ENCODE results near the gene SMLR1.

SMLR1 gene

GRCh38 chr6:130824978-130825694, 2.1 kb upstream of the SMLR1 start:
- in situ Hi-C loops (cut with MboI; ENCODE audit: low sequenced_read_pairs) = loop anchor here (25.0 kb wide), 1 partner anchor 788 kb away; no protein-coding TSS in a partner anchor

DNA sequence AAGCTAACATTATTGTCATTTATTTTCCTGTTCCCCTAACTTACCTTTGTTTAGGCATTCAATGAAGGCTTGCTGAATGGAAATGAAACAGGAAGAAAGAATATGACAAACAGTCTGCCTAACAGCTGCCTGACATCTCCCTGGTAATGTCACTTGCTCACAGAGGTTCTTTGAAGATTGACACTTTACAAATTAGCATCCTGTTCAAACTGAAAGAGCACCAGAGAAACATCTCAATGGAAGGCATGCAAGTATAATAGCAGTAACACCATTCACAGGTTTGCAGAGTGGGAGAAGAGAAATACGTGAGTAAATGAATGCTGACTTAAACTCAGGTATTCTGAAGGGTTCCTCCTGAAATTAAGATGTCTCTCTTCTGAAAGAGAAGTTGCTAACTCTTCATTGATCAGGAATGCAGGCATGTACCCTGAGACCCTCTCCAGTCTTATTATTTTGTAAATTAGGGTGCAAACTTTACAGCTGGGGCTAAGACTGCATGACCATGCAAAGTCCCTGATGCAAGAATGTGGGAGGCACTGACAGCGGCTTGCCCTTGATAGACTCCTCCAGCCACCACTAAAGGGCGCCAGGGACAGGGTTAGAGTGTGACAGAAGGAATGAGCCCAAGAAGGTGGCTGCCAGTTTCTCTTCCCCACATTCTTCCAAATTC, 1.3 kb upstream of the SMLR1 start:
- in situ Hi-C loops (cut with MboI; ENCODE audit: low sequenced_read_pairs) = loop anchor here (25.0 kb wide), 1 partner anchor 789 kb away; no protein-coding TSS in a partner anchor

GRCh38 chr6:130826442-130827246, 562 bp upstream of the SMLR1 start:
- in situ Hi-C loops (cut with MboI; ENCODE audit: low sequenced_read_pairs) = loop anchor here (25.0 kb wide), 1 partner anchor 789 kb away; no protein-coding TSS in a partner anchor

DNA sequence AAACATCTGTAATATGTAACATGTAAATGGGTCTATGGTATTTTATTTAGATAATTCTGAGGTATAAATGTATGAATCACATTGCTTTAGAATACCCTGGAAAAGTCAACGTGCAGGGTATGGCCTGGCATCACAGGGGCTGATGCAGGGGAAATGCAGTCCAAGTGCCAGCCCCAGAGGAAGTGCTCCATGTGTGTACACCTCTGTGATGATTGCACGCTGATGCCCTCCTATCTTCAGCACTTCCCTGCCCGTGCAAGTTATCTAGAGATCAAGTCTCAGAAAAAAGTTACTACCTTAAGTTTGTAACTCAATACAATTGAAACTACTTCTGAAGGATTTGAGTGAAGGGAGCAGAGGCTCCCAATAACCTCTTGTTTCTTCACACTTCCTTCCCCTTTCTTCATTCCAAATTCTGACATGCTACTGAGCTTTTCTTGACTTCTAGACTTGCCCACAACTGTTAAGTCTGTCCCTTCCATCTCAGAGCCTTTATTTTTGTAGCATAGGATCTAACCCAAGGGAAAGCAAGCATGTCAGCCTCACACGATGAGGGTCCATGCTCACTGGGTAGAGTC, 2.2 kb downstream of the SMLR1 start:
- in situ Hi-C loops (cut with MboI; ENCODE audit: low sequenced_read_pairs) = loop anchor here (25.0 kb wide), 1 partner anchor 792 kb away; no protein-coding TSS in a partner anchor

- in situ Hi-C loops (cut with MboI; ENCODE audit: low sequenced_read_pairs) = loop anchor here (25.0 kb wide), 1 partner anchor 794 kb away; no protein-coding TSS in a partner anchor
These were observed 4.4 kb downstream of the SMLR1 start for GRCh38 chr6:130831607-130832006.

DNA sequence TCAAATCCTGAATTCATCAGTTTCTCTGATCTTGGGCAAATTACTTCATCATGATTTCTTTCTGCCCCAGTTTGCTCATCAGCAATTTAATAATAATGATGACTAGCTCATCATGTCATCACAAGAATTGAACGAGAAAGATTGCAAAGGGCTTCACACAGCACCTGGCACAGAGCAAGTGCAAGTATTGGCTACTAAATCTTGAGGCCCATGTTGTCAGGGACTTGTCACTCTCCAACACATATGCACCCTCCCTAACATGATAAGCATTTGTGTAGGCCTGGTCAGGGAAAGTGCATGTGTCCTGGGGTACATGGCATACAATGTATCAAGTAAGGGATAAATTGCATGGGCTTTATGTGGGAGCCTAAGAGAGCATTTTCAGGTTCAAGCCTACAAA, 6.4 kb downstream of the SMLR1 start:
- in situ Hi-C loops (cut with MboI; ENCODE audit: low sequenced_read_pairs) = loop anchor here (25.0 kb wide), 1 partner anchor 796 kb away; no protein-coding TSS in a partner anchor

DNA sequence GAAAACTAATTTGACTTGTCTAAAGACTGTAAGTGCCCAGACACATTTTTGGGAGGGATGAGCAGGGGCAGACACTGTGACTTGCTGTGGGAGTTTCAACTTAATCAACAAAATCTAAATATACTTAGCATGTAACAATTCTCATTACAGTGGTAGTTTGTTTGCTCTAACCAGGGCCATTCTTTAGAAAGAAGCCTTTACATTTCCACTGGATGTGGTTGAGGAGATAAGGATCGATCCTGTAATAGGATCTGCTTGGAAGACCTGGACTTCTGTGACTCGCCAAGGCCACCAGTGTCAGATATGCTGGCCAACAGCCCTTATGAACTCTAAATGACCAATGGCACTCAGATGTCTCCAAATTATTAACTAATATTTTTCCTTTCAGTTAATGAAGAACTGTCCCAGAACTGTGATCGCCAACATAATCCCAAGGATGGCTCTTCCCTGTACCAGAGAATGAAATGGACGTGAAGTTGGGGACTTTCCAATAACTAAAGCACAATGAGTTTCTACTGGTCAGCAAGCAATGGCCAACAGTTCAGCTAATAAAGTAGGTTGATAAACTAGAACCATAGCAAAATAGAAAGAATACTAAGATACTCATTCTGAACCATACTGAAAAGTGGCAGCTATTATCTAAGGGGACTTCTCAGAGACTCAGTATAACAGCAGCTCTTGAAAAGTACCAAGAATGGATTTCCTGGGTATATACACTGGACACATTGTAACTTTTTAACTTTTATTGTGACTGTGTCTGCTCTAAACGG, 7.5 kb downstream of the SMLR1 start:
- in situ Hi-C loops (cut with MboI; ENCODE audit: low sequenced_read_pairs) = loop anchor here (25.0 kb wide), 1 partner anchor 797 kb away; no protein-coding TSS in a partner anchor

DNA sequence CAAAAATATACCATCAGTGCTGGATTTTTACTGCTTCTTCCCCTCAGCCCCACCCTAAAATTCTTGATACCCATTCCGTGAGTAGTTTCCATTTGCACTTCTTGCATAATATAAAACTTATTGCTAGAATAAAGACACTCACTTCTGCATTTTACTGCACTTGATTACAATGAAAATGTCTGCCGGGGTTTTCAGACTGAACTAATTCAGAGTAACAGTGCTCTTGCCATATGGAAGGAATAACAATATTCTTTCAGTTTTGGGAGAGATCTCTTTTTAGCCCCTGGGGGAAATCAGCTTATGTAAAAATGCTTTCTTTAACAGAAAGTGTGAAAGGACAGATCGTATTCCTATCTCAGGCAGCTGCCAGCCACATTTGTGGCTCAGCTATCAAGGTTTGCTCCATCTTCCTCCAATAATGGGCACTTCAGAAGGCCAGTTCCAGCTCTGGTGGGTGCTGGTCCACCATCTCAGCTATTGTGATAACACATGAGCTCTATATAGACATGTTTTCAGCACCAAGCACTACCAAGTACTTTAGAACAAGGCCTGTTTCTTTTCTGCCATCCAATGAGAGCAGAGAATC, 8.9 kb downstream of the SMLR1 start:
- in situ Hi-C loops (cut with MboI; ENCODE audit: low sequenced_read_pairs) = loop anchor here (25.0 kb wide), 1 partner anchor 799 kb away; no protein-coding TSS in a partner anchor

DNA sequence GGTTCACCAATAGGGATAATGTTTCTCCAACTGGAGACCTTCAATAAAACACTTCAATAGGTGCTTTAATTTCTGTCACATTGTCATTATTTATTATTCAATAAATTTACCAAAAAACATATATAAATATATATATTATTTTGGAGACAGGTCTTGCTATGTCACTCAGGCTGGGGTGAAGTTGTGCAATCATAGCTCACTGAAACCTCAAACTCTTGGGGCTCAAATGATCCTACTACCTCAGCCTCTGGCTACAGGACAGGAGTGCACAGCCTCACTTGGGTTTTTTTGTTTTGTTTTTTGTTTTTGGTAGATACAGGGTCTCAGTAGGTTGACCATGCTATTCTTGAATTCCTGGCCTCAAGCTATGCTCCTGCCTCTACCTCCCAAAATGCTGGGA, 9.9 kb downstream of the SMLR1 start:
- in situ Hi-C loops (cut with MboI; ENCODE audit: low sequenced_read_pairs) = loop anchor here (25.0 kb wide), 1 partner anchor 800 kb away; no protein-coding TSS in a partner anchor

- in situ Hi-C loops (cut with MboI; ENCODE audit: low sequenced_read_pairs) = loop anchor here (25.0 kb wide), 1 partner anchor 801 kb away; no protein-coding TSS in a partner anchor
These were observed 11.1 kb downstream of the SMLR1 start for GRCh38 chr6:130838250-130838860.

- in situ Hi-C loops (cut with MboI; ENCODE audit: low sequenced_read_pairs) = loop anchor here (25.0 kb wide), 1 partner anchor 802 kb away; no protein-coding TSS in a partner anchor
These were observed 11.7 kb downstream of the SMLR1 start for GRCh38 chr6:130838951-130839350.

DNA sequence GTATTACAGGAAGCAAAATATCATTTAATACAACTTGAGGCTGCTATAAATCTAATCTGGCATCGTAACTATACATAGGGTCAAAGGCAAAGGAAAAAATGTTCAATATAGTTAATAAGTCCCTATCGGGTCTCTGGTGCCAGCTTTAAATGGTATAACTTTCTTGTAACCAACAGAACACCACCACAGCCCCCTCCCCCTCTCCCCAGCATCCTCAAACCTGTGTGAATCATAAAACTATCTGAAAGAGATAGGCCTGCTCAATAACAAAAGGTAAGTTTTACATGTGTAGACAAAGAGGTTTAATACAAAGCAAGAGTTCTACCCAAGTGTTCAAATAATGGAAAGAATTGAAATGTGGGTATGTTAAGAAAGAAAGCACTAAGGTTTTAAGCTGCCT, 12.2 kb downstream of the SMLR1 start:
- in situ Hi-C loops (cut with MboI; ENCODE audit: low sequenced_read_pairs) = loop anchor here (25.0 kb wide), 1 partner anchor 802 kb away; no protein-coding TSS in a partner anchor

DNA sequence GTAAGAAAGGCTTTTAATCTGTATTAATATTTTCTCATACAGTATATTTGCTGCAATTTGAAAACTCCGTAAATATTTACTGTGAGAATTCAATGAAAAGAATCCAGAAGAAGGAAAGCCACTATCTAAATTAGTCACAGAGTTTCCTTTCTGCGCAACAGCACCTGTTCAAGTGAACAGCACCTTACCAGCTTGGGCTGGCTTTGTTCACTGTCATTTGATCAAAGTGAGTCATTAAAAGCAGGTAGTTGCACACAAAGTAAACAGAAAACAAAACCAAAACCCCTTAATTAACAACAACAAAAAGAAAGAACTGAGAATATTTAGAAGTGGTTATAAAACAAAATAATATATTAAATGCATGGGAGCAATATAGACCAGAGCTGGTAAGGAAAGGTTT, 12.8 kb downstream of the SMLR1 start:
- in situ Hi-C loops (cut with MboI; ENCODE audit: low sequenced_read_pairs) = loop anchor here (25.0 kb wide), 1 partner anchor 803 kb away; no protein-coding TSS in a partner anchor

- in situ Hi-C loops (cut with MboI; ENCODE audit: low sequenced_read_pairs) = loop anchor here (25.0 kb wide), 1 partner anchor 804 kb away; no protein-coding TSS in a partner anchor
These were observed 14.0 kb downstream of the SMLR1 start for GRCh38 chr6:130841128-130841728.

GRCh38 chr6:130843575-130844320, 16.5 kb downstream of the SMLR1 start:
- in situ Hi-C loops (cut with MboI; ENCODE audit: low sequenced_read_pairs) = loop anchor here (25.0 kb wide), 1 partner anchor 806 kb away; no protein-coding TSS in a partner anchor

DNA sequence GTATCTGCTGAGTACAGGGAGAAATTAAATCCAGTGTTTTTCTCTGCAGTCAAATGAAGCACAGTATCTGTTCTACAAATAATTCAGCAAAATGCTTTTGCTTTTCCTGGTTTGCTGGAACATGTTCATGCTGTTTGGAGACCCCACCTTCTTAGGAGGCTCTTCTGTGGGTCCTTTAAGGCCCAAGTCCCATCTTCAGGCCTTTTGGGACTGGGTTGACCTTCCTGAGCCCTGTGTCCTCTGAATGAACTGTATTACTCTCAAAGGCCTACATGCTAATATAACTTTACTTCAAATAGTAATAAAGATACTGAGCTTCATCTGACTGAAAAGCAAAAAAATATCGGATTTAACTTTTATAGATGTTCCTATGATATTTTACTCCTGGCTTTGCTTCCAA, 19.3 kb downstream of the SMLR1 start:
- in situ Hi-C loops (cut with MboI; ENCODE audit: low sequenced_read_pairs) = loop anchor here (25.0 kb wide), 1 partner anchor 809 kb away; no protein-coding TSS in a partner anchor
